Heart right ventricle (tissue), 16 donors: ENCODE measurements around the gene CPNE4. TPM values are rescaled to one million over a fixed set of nuclear protein-coding genes. Genes with fewer than 3 reads are reported as not detected.

Experiments
- ATAC-seq, 8 donors: fragments of 200-7000 bp; cut with Tn5 transposase; one replicate each; pipeline ENCODE4 v1.9.1; 2020; ENCODE audit warnings: mild to moderate bottlenecking in 8 of 8, moderate library complexity in 8 of 8, moderate number of reproducible peaks in 1 of 8
- DNase-seq, 2 donors: peaks; one replicate each; pipeline ENCODE4 v3.0.0-alpha.2; 2020
- H3K27ac ChIP-seq, 10 donors: fragments of 200-600 bp; sonication (generic) in 2 of 10; one replicate each; pipeline versions ENCODE4 v1.5.0 to v1.8.0; 2020 to 2022; ENCODE audit warnings: mild to moderate bottlenecking in 3 of 10
- H3K27me3 ChIP-seq, 7 donors: fragments of 200-600 bp; one replicate each; pipeline ENCODE4 v1.8.0; 2021 to 2022; ENCODE audit warnings: mild to moderate bottlenecking in 2 of 7
- H3K36me3 ChIP-seq, 9 donors: fragments of 200-600 bp; sonication (generic) in 1 of 9; one replicate each; pipeline versions ENCODE4 v1.5.0 to v1.8.0; 2020 to 2022; ENCODE audit warnings: mild to moderate bottlenecking in 2 of 9
- H3K4me1 ChIP-seq, 9 donors: fragments of 200-600 bp; sonication (generic) in 1 of 9; one replicate each; pipeline versions ENCODE4 v1.5.0 to v1.8.0; 2020 to 2022; ENCODE audit warnings: mild to moderate bottlenecking in 4 of 9
- H3K4me3 ChIP-seq, 10 donors: fragments of 200-600 bp; sonication (generic) in 2 of 10; one replicate each; pipeline versions ENCODE4 v1.5.0 to v1.8.0; 2020 to 2022; ENCODE audit warnings: mild to moderate bottlenecking in 7 of 10, moderate library complexity in 2 of 10
- H3K9me3 ChIP-seq, 11 donors: fragments of 200-600 bp in 10 of 11; sonication (generic) in 2 of 11; one replicate each; pipeline versions ENCODE4 v1.5.0 to v1.8.0; 2013 to 2022; ENCODE audit warnings: mild to moderate bottlenecking in 2 of 11, control low read depth in 1 of 11, moderate library complexity in 1 of 11
- WGBS, 2 donors: extraction: QIAGEN DNeasy Blood & Tissue Kit; methylation state at CpG; one replicate each; pipeline ENCODE4 v1.1.7; 2013; ENCODE audit warnings: inconsistent platforms in 1 of 2; 5-methylcytosine and 5-hydroxymethylcytosine counted together
- intact Hi-C, 10 donors: fragments of 100-400 bp; cut with DNase I; formaldehyde crosslinking; loops; one replicate each; pipeline versions ENCODE4 v1.11.1 to v1.14.2; 2022
- polyA plus RNA-seq, 2 donors: library from polyadenylated mRNA; stranded (reverse); fragments of 200-250 nt; gene quantifications; one replicate each; pipeline ENCODE4 v1.2.3, GENCODE V29; 2013
- total RNA-seq, 10 donors: library from RNA; stranded (reverse); fragmentation: NEBNext Ultra II Directional in 3 of 10; extraction: Animal tissue kit (Norgen Biotek cat#: 25700) in 3 of 10; gene quantifications; one replicate each; pipeline versions ENCODE4 v1.2.1 to v1.2.4, GENCODE V29; 2021 to 2023
- TF ChIP-seq, protein P1 (sequence below), 9 donors: fragments of 200-600 bp; sonication (generic) in 2 of 9; IDR thresholded peaks; one replicate each; pipeline versions ENCODE4 v1.5.0 to v1.8.0; 2021 to 2022; ENCODE audit warnings: antibody characterized with exemption in 9 of 9, mild to moderate bottlenecking in 5 of 9, moderate library complexity in 1 of 9
- donor health status: Arrhythmogenic right ventricular cardiomyopathy.
- donor health status: ischemic (EF 13 %, LVEDD 7.1; RV severe dilation, severe dysfunction).
- donor health status: healthy with polysubstance abuse.
- donor health status: DM: no; HTN: yes; CAD: no.
- donor health status: DM: no; HTN: no; CAD: no.
- donor health status: ischemic (EF 25% LVEDD 6.9; RV normal size, moderate dysfunction).
- donor health status: ischemic (EF 25% LVEDD 5.7; RV mildly dilated, moderate dysfunction).
- donor health status: healthy.
- donor health status: DM: yes; HTN: yes; CAD: no.
- donor health status: Ischemic cardiomyopathy.
- donor health status: ischemic (EF 35%, LVEDD 5.7; RV mildly dilated, moderate dysfunction).
- donor health status: nonischemic (EF 11% LVEDD 7.7; RV severe dilation, severe dysfunction).
- donor health status: DM: yes; HTN: yes; CAD: no.
- donor health status: PGD.
- donor health status: ischemic (EF 29% LVEDD 5.4; RV normal size, mild dysfunction).
- donor health status: nonischemic (EF 23%, LVEDD 6.1; RV moderate dilation, normal function).

The CPNE4 gene
- total and polyA plus RNA-seq, 12 donors = 1.5 to 116 (median 24.8) TPM

GRCh38 chr3:131725414-131725813 is 309.4 kb downstream of the CPNE4 start:
- DNase-seq = no peak
- no peak for ATAC-seq
- peaks cover 0 to 4% (median 0%) of the 10 kb centered on the region in 9 donors for H3K4me1 ChIP-seq
- no peaks in the 10 kb centered on the region for H3K36me3 ChIP-seq
- no peaks in the 10 kb centered on the region for H3K9me3 ChIP-seq
- H3K27ac ChIP-seq = no peak overlapping the region
- intact Hi-C loops = no loop called here
- TF ChIP-seq, protein P1, sequence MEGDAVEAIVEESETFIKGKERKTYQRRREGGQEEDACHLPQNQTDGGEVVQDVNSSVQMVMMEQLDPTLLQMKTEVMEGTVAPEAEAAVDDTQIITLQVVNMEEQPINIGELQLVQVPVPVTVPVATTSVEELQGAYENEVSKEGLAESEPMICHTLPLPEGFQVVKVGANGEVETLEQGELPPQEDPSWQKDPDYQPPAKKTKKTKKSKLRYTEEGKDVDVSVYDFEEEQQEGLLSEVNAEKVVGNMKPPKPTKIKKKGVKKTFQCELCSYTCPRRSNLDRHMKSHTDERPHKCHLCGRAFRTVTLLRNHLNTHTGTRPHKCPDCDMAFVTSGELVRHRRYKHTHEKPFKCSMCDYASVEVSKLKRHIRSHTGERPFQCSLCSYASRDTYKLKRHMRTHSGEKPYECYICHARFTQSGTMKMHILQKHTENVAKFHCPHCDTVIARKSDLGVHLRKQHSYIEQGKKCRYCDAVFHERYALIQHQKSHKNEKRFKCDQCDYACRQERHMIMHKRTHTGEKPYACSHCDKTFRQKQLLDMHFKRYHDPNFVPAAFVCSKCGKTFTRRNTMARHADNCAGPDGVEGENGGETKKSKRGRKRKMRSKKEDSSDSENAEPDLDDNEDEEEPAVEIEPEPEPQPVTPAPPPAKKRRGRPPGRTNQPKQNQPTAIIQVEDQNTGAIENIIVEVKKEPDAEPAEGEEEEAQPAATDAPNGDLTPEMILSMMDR (IDR thresholded peaks at IDR 0.05) = no peak
- no peak overlapping the region for H3K4me3 ChIP-seq
- H3K27me3 ChIP-seq = no peaks in the 10 kb centered on the region

DNA sequence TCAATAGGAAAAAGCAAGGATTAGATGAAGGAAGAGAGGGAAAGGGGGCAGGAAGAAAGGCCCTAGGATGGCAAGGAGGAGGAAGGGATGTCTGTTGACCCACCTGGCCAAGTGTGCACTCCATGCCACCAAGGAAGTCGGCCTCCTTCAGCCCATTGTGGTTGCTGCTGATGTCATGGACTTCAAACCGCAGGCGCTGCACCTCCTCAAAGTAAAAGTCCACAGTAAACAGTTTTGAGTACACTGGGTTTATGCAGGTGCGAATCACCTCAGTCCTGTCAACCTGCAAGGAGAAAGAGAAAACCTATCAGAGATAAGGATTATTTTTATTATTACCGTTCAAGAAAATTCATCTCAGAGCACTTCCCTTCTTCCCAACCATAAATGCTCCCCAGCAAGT is 311.5 kb downstream of the CPNE4 start:
- ATAC-seq = no peak
- no peak for DNase-seq
- intact Hi-C loops = no loop called here
- no peaks in the 10 kb centered on the region for H3K9me3 ChIP-seq
- H3K36me3 ChIP-seq = no peaks in the 10 kb centered on the region
- H3K4me3 ChIP-seq = no peak overlapping the region
- WGBS, 2 donors = 88 to 90% methylated on average over 5 of the region's 5 CpGs
- H3K27me3 ChIP-seq = no peaks in the 10 kb centered on the region
- no peak overlapping the region for H3K27ac ChIP-seq
- TF ChIP-seq, protein P1 (IDR thresholded peaks at IDR 0.05) = no peak
- H3K4me1 ChIP-seq = no peaks in the 10 kb centered on the region

GRCh38 chr3:131717493-131717892 is 317.3 kb downstream of the CPNE4 start:
- intact Hi-C loops = no loop called here
- Histone ChIP-seq H3K36me3 (no peaks in the 10 kb centered on the region), H3K4me1 (no peaks in the 10 kb centered on the region), H3K9me3 (no peaks in the 10 kb centered on the region), H3K27me3 (no peaks in the 10 kb centered on the region), H3K27ac (no peak overlapping the region), H3K4me3 (no peak overlapping the region)
- 65 to 73% methylated on average over 7 of the region's 7 CpGs for WGBS, 2 donors
- TF ChIP-seq, protein P1 (IDR thresholded peaks at IDR 0.05) = no peak
- no peak for ATAC-seq
- DNase-seq = no peak

- no peak overlapping the region for H3K4me3 ChIP-seq
- WGBS, 2 donors = 80 to 86% methylated on average over 4 of the region's 4 CpGs
- H3K27me3 ChIP-seq = no peaks in the 10 kb centered on the region
- ATAC-seq = no peak
- no peaks in the 10 kb centered on the region for H3K36me3 ChIP-seq
- no peaks in the 10 kb centered on the region for H3K9me3 ChIP-seq
- DNase-seq = no peak
- intact Hi-C loops = no loop called here
- H3K27ac ChIP-seq = no peak overlapping the region
- no peaks in the 10 kb centered on the region for H3K4me1 ChIP-seq
- TF ChIP-seq, protein P1 (IDR thresholded peaks at IDR 0.05) = no peak
Observed at GRCh38 chr3:131716943-131717342, 317.9 kb downstream of the CPNE4 start.

GRCh38 chr3:131716007-131716406 is 318.8 kb downstream of the CPNE4 start:
- no peak overlapping the region for H3K27ac ChIP-seq
- no peaks in the 10 kb centered on the region for H3K36me3 ChIP-seq
- no peaks in the 10 kb centered on the region for H3K4me1 ChIP-seq
- no peak for ATAC-seq
- DNase-seq = no peak
- intact Hi-C loops = no loop called here
- WGBS, 2 donors = 72 to 79% methylated on average over 1 of the region's 1 CpG
- H3K27me3 ChIP-seq = no peaks in the 10 kb centered on the region
- no peaks in the 10 kb centered on the region for H3K9me3 ChIP-seq
- H3K4me3 ChIP-seq = no peak overlapping the region
- TF ChIP-seq, protein P1 (IDR thresholded peaks at IDR 0.05) = no peak
